Endothelial cell of umbilical vein (primary cell): Measurements from ENCODE around the gene EDAR. TPM values are rescaled to one million over a fixed set of nuclear protein-coding genes. Genes with fewer than 3 reads are reported as not detected.

Source experiments
- BruUV-seq: library from RNA; stranded (reverse); fragments of 400-500 nt; replicated peaks from 2 replicates; lab custom pipeline; 2021; lab: Mats Ljungman, UMichigan
- CTCF ChIA-PET: fragments of 300-600, 350-600 bp; sonication (Branson Sonifier 250); formaldehyde crosslinking; loops from one replicate; lab custom pipeline; 2021; ENCODE audit warnings: antibody characterized with exemption, inconsistent platforms; lab: Charles Lee
- POLR2A ChIA-PET: fragments of 300-600, 350-600 bp; sonication (Branson Sonifier 250); formaldehyde crosslinking; loops from one replicate; lab custom pipeline; 2021; ENCODE audit warnings: antibody characterized with exemption, inconsistent platforms; lab: Charles Lee
- DNase-seq: peaks from one replicate; pipeline ENCODE4 v3.0.0-alpha.2; 2011; ENCODE audit warnings: low read depth, low spot score
- FAIRE-seq: peaks from 2 replicates; lab custom pipeline; 2011; peaks lifted over from hg19 to GRCh38; lab: Jason Lieb, UNC
- H2AFZ ChIP-seq: 2 replicates; pipeline ENCODE4 v1.6.0; 2012; ENCODE audit warnings: low read depth, low read length, control low read depth, inconsistent platforms
- H3K27ac ChIP-seq: 2 replicates; pipeline ENCODE4 v1.5.1; 2011; ENCODE audit warnings: low read depth, mild to moderate bottlenecking, control low read depth, low read length, moderate library complexity; ENCODE audit not compliant: insufficient read depth
- H3K27me3 ChIP-seq, 2 experiments: 2 replicates each; pipeline versions ENCODE4 v1.6.0 to v1.6.1; 2011; ENCODE audit warnings: low read length in 2 of 2, mixed read lengths in 1 of 2; ENCODE audit not compliant: control insufficient read depth in 2 of 2, insufficient read depth in 2 of 2
- H3K36me3 ChIP-seq, 2 experiments: 2 replicates in 1 of 2; 3 replicates in 1 of 2; pipeline ENCODE4 v1.5.1; 2011; ENCODE audit warnings: low read length in 2 of 2, mild to moderate bottlenecking in 1 of 2, moderate library complexity in 1 of 2; ENCODE audit not compliant: control insufficient read depth in 2 of 2, insufficient read depth in 2 of 2; ENCODE audit errors: extremely low read depth in 1 of 2
- H3K4me1 ChIP-seq: 3 replicates; pipeline ENCODE4 v1.5.1; 2011; ENCODE audit warnings: mild to moderate bottlenecking, low read length; ENCODE audit not compliant: control insufficient read depth, insufficient read depth; ENCODE audit errors: extremely low read depth
- H3K4me2 ChIP-seq: 2 replicates; pipeline ENCODE4 v1.6.1; 2011; ENCODE audit warnings: low read length, control low read depth, mixed read lengths; ENCODE audit not compliant: insufficient read depth
- H3K4me3 ChIP-seq, 3 experiments: fragments of 200-600 bp in 1 of 3; sonication (generic), shearing (Covaris generic) in 1 of 3; replicated peaks in 1 of 3; 2 replicates each; pipeline ENCODE4 v1.5.1; 2011 to 2016; ENCODE audit warnings: control low read depth in 3 of 3, low read length in 3 of 3, mild to moderate bottlenecking in 2 of 3, inconsistent platforms in 1 of 3, low read depth in 1 of 3, moderate library complexity in 1 of 3; ENCODE audit not compliant: insufficient read depth in 1 of 3
- H3K79me2 ChIP-seq: 2 replicates; pipeline ENCODE4 v1.6.0; 2012; ENCODE audit warnings: low read length, inconsistent platforms; ENCODE audit not compliant: control insufficient read depth, insufficient read depth
- H3K9ac ChIP-seq: replicated peaks from 2 replicates; pipeline ENCODE3; 2011; ENCODE audit warnings: low read length, control low read depth; ENCODE audit not compliant: insufficient read depth; ENCODE audit errors: extremely low read depth
- H3K9me1 ChIP-seq: replicated peaks from 3 replicates; pipeline ENCODE4 v1.6.0; 2011; ENCODE audit warnings: mild to moderate bottlenecking, low read length; ENCODE audit not compliant: control insufficient read depth, insufficient read depth; ENCODE audit errors: extremely low read depth
- H3K9me3 ChIP-seq: replicated peaks from 2 replicates; pipeline ENCODE4 v1.5.1; 2012; ENCODE audit warnings: low read length, inconsistent platforms; ENCODE audit not compliant: control insufficient read depth, insufficient read depth
- H4K20me1 ChIP-seq: replicated peaks from 2 replicates; pipeline ENCODE3; 2011; ENCODE audit warnings: mild to moderate bottlenecking, low read length; ENCODE audit not compliant: control insufficient read depth, insufficient read depth; ENCODE audit errors: extremely low read depth
- EZH2 ChIP-seq: IDR thresholded peaks from 2 replicates; pipeline ENCODE4 v1.6.1; 2012; ENCODE audit warnings: borderline replicate concordance, low read depth, mild to moderate bottlenecking, moderate library complexity, low read length, inconsistent platforms; ENCODE audit not compliant: severe bottlenecking
- FOS ChIP-seq: IDR thresholded peaks from 2 replicates; pipeline ENCODE4 v1.6.1; 2011; ENCODE audit warnings: mild to moderate bottlenecking, low read length, moderate library complexity, borderline replicate concordance; ENCODE audit not compliant: insufficient read depth
- GATA2 ChIP-seq: IDR thresholded peaks from 2 replicates; pipeline ENCODE4 v1.7.0; 2011; ENCODE audit warnings: low read depth, mild to moderate bottlenecking, moderate library complexity, mixed read lengths, low read length; ENCODE audit not compliant: insufficient read length, insufficient read depth
- JUN ChIP-seq: IDR thresholded peaks from 2 replicates; pipeline ENCODE4 v1.6.1; 2011; ENCODE audit warnings: borderline replicate concordance, low read depth; ENCODE audit not compliant: insufficient read length, insufficient read depth
- MYC ChIP-seq: IDR thresholded peaks from one replicate; pipeline ENCODE4 v1.6.1; 2011; ENCODE audit warnings: mild to moderate bottlenecking, low read depth, low read length
- POLR2A ChIP-seq: IDR thresholded peaks from 2 replicates; pipeline ENCODE4 v1.6.1; 2012; ENCODE audit warnings: low read depth, mild to moderate bottlenecking, control low read depth, low read length
- POLR2AphosphoS5 ChIP-seq: IDR thresholded peaks from 2 replicates; pipeline ENCODE4 v1.6.1; 2012; ENCODE audit warnings: low read depth, mild to moderate bottlenecking, control low read depth, low read length, moderate library complexity; ENCODE audit not compliant: insufficient read depth
- dilution Hi-C: fragments of 300-500 bp; cut with MboI; formaldehyde crosslinking; loops from one replicate; pipeline ENCODE4 v1.15.0; 2019; ENCODE audit warnings: low sequenced_read_pairs; ENCODE audit not compliant: extremely low pct_ligation_motif_present
- intact Hi-C: fragments of 100-400 bp; cut with micrococcal nuclease; formaldehyde crosslinking; loops from one replicate; pipeline ENCODE4 v1.10.0; 2022
- polyA plus RNA-seq, 4 experiments: library from polyadenylated mRNA; depleted of rRNA in 3 of 4; stranded (reverse) in 3 of 4; unstranded in 1 of 4; fragments of >200 nt; gene quantifications; 2 replicates each; pipeline versions ENCODE4 v1.2.1 to v1.2.3, GENCODE V29; 2011 to 2012; ENCODE audit warnings: missing spikeins in 1 of 4
- total RNA-seq: library from RNA; stranded (reverse); gene quantifications from 2 replicates; pipeline ENCODE4 v1.2.3, GENCODE V29; 2021
- TF ChIP-seq, protein P1 (sequence below): IDR thresholded peaks from 2 replicates; pipeline ENCODE4 v1.6.1; 2011; ENCODE audit not compliant: insufficient read depth, insufficient read length
- TF ChIP-seq, protein P2 (sequence below), 2 donors: IDR thresholded peaks; 1 replicate in 1 of 2; 2 replicates in 1 of 2; pipeline ENCODE4 v1.5.1; 2011; ENCODE audit warnings: low read length in 2 of 2, mild to moderate bottlenecking in 2 of 2, moderate library complexity in 2 of 2, control low read depth in 1 of 2, inconsistent platforms in 1 of 2, low read depth in 1 of 2; ENCODE audit not compliant: insufficient read depth in 1 of 2; ENCODE audit errors: extremely low read depth in 1 of 2

Gene EDAR
- total and polyA plus RNA-seq, 2 donors (not counting 3 experiments of a cell fraction or from before 2014, with no cell fraction given) = not detected

DNA sequence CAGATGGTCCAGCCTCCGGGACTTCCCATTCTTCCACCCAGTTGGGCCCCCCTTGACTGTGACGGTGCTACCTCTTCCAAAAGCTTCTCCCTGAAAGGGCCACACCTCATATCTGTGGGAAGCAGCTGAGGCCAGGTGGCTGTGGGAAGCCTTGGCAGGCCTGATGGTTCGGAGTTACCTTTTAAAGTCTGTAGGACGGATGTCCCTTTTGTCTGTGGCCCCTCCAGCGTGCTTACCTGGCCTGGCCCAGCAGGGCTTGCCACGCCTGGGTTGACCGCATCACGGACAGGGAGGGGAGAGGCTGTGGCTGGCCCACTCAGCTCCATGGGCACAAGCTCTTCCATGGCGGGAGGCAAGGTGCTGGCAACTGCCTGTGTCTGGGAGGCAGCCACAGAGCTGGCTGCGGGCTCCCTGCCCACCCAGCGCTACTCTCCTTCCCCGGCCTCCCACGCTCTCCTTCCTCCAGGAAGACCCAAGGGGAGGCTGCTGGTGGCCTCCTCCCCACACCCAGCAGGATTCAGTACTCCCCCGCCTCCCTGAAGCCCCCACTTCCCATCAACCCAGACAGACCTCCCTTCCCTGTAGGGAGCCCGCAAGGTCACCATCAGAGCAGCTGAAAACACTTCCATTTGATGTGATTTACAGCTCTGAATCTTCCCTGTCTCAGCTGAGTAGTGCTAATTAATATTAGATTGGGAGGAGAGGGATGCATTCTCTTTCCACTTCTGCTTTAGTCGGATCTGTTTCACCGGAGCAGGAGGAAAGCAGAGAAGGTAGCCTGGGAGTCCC lies 52.8 kb downstream of the EDAR start:
- Histone ChIP-seq H3K9ac (no peak overlapping the region), H3K36me3 (no peaks in the 10 kb centered on the region), H3K79me2 (no peaks in the 10 kb centered on the region), H3K9me1 (no peaks in the 10 kb centered on the region), H3K27me3 (no peaks in the 10 kb centered on the region), H3K27ac (no peak overlapping the region), H2AFZ (no peak overlapping the region), H3K4me3 (no peak overlapping the region), H3K4me2 (no peak overlapping the region), H4K20me1 (no peaks in the 10 kb centered on the region), H3K9me3 (no peaks in the 10 kb centered on the region), H3K4me1 (no peaks in the 10 kb centered on the region)
- no peak for FAIRE-seq
- intact Hi-C loops = no loop called here
- TF ChIP-seq, protein P1, sequence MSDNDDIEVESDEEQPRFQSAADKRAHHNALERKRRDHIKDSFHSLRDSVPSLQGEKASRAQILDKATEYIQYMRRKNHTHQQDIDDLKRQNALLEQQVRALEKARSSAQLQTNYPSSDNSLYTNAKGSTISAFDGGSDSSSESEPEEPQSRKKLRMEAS = no peak
- TF ChIP-seq POLR2A = no peak
- no peak for TF ChIP-seq MYC
- no peak for TF ChIP-seq FOS
- no peak for TF ChIP-seq POLR2AphosphoS5
- TF ChIP-seq JUN = no peak
- TF ChIP-seq EZH2 = no peak
- TF ChIP-seq, protein P2, sequence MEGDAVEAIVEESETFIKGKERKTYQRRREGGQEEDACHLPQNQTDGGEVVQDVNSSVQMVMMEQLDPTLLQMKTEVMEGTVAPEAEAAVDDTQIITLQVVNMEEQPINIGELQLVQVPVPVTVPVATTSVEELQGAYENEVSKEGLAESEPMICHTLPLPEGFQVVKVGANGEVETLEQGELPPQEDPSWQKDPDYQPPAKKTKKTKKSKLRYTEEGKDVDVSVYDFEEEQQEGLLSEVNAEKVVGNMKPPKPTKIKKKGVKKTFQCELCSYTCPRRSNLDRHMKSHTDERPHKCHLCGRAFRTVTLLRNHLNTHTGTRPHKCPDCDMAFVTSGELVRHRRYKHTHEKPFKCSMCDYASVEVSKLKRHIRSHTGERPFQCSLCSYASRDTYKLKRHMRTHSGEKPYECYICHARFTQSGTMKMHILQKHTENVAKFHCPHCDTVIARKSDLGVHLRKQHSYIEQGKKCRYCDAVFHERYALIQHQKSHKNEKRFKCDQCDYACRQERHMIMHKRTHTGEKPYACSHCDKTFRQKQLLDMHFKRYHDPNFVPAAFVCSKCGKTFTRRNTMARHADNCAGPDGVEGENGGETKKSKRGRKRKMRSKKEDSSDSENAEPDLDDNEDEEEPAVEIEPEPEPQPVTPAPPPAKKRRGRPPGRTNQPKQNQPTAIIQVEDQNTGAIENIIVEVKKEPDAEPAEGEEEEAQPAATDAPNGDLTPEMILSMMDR (IDR thresholded peaks at IDR 0.05; ENCODE audit: extremely low read depth in 1 of 2, insufficient read depth in 1 of 2, low read depth in 1 of 2, low read length in 2 of 2) = no peak
- TF ChIP-seq GATA2 = no peak
- no TSS peak for BruUV-seq
- DNase-seq = no peak
- dilution Hi-C loops = no loop called here
- CTCF ChIA-PET = interaction anchor here (1.1 to 1.2 kb wide), 2 partner anchors 8 to 573 kb away, joined by 3 read pairs; no protein-coding TSS in a partner anchor
- POLR2A ChIA-PET = no interaction called here
